Measurements from ENCODE around the gene CNTNAP2.

DNA sequence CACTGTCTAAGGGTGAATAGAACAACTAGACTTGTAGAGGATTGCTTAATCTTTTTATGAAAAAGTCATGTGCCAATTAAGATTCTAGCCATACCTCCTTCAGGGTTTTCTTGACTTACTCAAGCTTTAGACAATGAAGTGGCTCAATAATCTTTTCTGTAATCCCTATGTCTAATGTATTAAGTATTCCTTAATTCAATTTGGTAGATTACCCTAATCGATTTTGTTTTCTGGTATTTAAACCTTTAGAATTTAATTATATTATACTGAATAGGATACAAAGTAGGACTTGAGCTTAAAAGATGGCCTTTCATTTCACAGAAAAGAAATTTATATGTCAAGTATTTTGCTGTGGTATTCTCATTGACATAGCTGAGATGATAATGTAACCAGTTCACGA is 1876.1 kb downstream of the CNTNAP2 start:
- no peak for TF ChIP-seq POLR2A (IDR thresholded peaks at IDR 0.05)
- TF ChIP-seq CTCF (IDR thresholded peaks at IDR 0.05): no peak

Measured in uterus (tissue), 2 donors.